CD4-positive, alpha-beta memory T cell (primary cell): ENCODE measurements around the gene PLCB1. TPM values are rescaled to one million over a fixed set of nuclear protein-coding genes. Genes with fewer than 3 reads are reported as not detected.
A peak's percentile ranks its signal among the peaks of the same experiment; 100 is the strongest.

ENCODE experiments used
- CTCF ChIA-PET: fragments of 350-600 bp; sonication (Branson Sonifier 250); formaldehyde crosslinking; loops from one replicate; lab custom pipeline; 2021; ENCODE audit warnings: inconsistent platforms; ENCODE audit not compliant: partially characterized antibody; lab: Charles Lee
- POLR2A ChIA-PET: fragments of 350-600 bp; sonication (Branson Sonifier 250); formaldehyde crosslinking; loops from one replicate; lab custom pipeline; 2021; ENCODE audit not compliant: partially characterized antibody; lab: Charles Lee
- DNase-seq, 5 donors: peaks; one replicate each; pipeline versions ENCODE4 v3.0.0 to v3.0.0-alpha.2; 2020 to 2022; ENCODE audit warnings: mixed read lengths in 1 of 5
- H3K27ac ChIP-seq: one replicate; pipeline ENCODE4 v1.7.0; 2013; ENCODE audit warnings: low read depth, low read length
- H3K27me3 ChIP-seq: 2 replicates; pipeline ENCODE4 v1.7.0; 2013; ENCODE audit warnings: mild to moderate bottlenecking, low read length, moderate library complexity; ENCODE audit not compliant: insufficient read depth
- H3K36me3 ChIP-seq: 2 replicates; pipeline ENCODE4 v1.7.0; 2013; ENCODE audit warnings: mild to moderate bottlenecking, low read length, moderate library complexity; ENCODE audit not compliant: insufficient read depth
- H3K4me1 ChIP-seq: 2 replicates; pipeline ENCODE4 v1.7.0; 2013; ENCODE audit warnings: mild to moderate bottlenecking, low read length, moderate library complexity; ENCODE audit not compliant: insufficient read depth
- H3K4me3 ChIP-seq, 2 donors: one replicate each; pipeline ENCODE4 v1.7.0; 2013; ENCODE audit warnings: low read length in 2 of 2, mild to moderate bottlenecking in 1 of 2
- H3K9me3 ChIP-seq, 2 donors: one replicate each; pipeline ENCODE4 v1.7.0; 2013; ENCODE audit warnings: low read length in 2 of 2, control low read depth in 1 of 2; ENCODE audit not compliant: control insufficient read depth in 1 of 2
- H3K27ac Mint-ChIP-seq, 7 donors: one replicate each; pipeline ENCODE4 v1.8.0; 2020 to 2021; ENCODE audit warnings: mixed read lengths in 7 of 7, mild to moderate bottlenecking in 6 of 7, inconsistent platforms in 3 of 7, moderate library complexity in 3 of 7
- H3K27me3 Mint-ChIP-seq, 2 donors: one replicate each; pipeline ENCODE4 v1.8.0; 2020 to 2021; ENCODE audit warnings: mixed read lengths in 2 of 2
- H3K36me3 Mint-ChIP-seq, 2 donors: one replicate each; pipeline ENCODE4 v1.8.0; 2020 to 2021; ENCODE audit warnings: mixed read lengths in 2 of 2, inconsistent platforms in 1 of 2, mild to moderate bottlenecking in 1 of 2
- H3K4me1 Mint-ChIP-seq, 4 donors: one replicate each; pipeline ENCODE4 v1.8.0; 2020 to 2021; ENCODE audit warnings: mixed read lengths in 4 of 4, mild to moderate bottlenecking in 1 of 4
- H3K4me3 Mint-ChIP-seq, 8 donors: one replicate each; pipeline ENCODE4 v1.8.0; 2020 to 2021; ENCODE audit warnings: mixed read lengths in 8 of 8, mild to moderate bottlenecking in 7 of 8, moderate library complexity in 6 of 8, inconsistent platforms in 3 of 8
- H3K9me3 Mint-ChIP-seq, 8 donors: one replicate each; pipeline ENCODE4 v1.8.0; 2020 to 2021; ENCODE audit warnings: mixed read lengths in 8 of 8, mild to moderate bottlenecking in 5 of 8, inconsistent platforms in 3 of 8, moderate library complexity in 1 of 8
- intact Hi-C: fragments of 100-400 bp; cut with micrococcal nuclease; formaldehyde crosslinking; loops from one replicate; pipeline ENCODE4 v1.15.1; 2023
- polyA plus RNA-seq, 2 donors: library from polyadenylated mRNA; unstranded; fragments of 300-500 nt; fragmentation: Illumina TruSeq; gene quantifications; one replicate each; pipeline ENCODE4 v1.2.3, GENCODE V29; 2021
- total RNA-seq, 2 experiments: library from RNA; stranded (reverse); gene quantifications; one replicate each; pipeline ENCODE4 v1.2.3, GENCODE V29; 2021

Gene PLCB1
- total and polyA plus RNA-seq, 4 experiments from 2014 or later: 5.5 to 9.6 (median 8.2) TPM

- Histone ChIP-seq H3K36me3 (no peaks in the 10 kb centered on the region), H3K4me1 (peaks cover 26% of the 10 kb centered on the region), H3K27ac (no peak overlapping the region), H3K4me3 (no peak overlapping the region), H3K27me3 (no peaks in the 10 kb centered on the region), H3K9me3 (no peaks in the 10 kb centered on the region)
- no peak for DNase-seq
- intact Hi-C loops: no loop called here
- CTCF ChIA-PET: no interaction called here
- H3K9me3 Mint-ChIP-seq: no peaks in the 10 kb centered on the region
- peaks cover 0 to 3% of the 10 kb centered on the region in 2 donors for H3K36me3 Mint-ChIP-seq
- peaks cover 19 to 38% (median 24%) of the 10 kb centered on the region in 4 donors for H3K4me1 Mint-ChIP-seq
- POLR2A ChIA-PET: no interaction called here
- peak overlapping the region in 1 of 7 donors; percentile 14 for H3K27ac Mint-ChIP-seq
- peak overlapping the region in 1 of 8 donors; percentile 1 for H3K4me3 Mint-ChIP-seq
- no peaks in the 10 kb centered on the region for H3K27me3 Mint-ChIP-seq
Measured at GRCh38 chr20:8216375-8217200, 84.5 kb downstream of the PLCB1 start.

GRCh38 chr20:8218861-8219260 lies 86.8 kb downstream of the PLCB1 start:
- H3K9me3 Mint-ChIP-seq: peaks cover 0 to 3% (median 0%) of the 10 kb centered on the region in 8 donors
- intact Hi-C loops: no loop called here
- H3K4me1 ChIP-seq: peaks cover 14% of the 10 kb centered on the region
- no peak overlapping the region for H3K27ac Mint-ChIP-seq
- H3K27ac ChIP-seq: no peak overlapping the region
- ChIA-PET CTCF (no interaction called here), POLR2A (no interaction called here)
- H3K4me3 ChIP-seq: no peak overlapping the region
- H3K4me1 Mint-ChIP-seq: peaks cover 12 to 25% (median 15%) of the 10 kb centered on the region in 4 donors
- H3K36me3 Mint-ChIP-seq: peaks cover 0 to 3% of the 10 kb centered on the region in 2 donors
- H3K27me3 Mint-ChIP-seq: no peaks in the 10 kb centered on the region
- no peaks in the 10 kb centered on the region for H3K36me3 ChIP-seq
- H3K27me3 ChIP-seq: no peaks in the 10 kb centered on the region
- H3K9me3 ChIP-seq: no peaks in the 10 kb centered on the region
- H3K4me3 Mint-ChIP-seq: no peak overlapping the region
- DNase-seq: no peak

GRCh38 chr20:8219403-8219802 lies 87.3 kb downstream of the PLCB1 start:
- no peak for DNase-seq
- H3K27ac ChIP-seq: no peak overlapping the region
- no peaks in the 10 kb centered on the region for H3K36me3 ChIP-seq
- H3K27me3 ChIP-seq: no peaks in the 10 kb centered on the region
- H3K4me1 ChIP-seq: peaks cover 8% of the 10 kb centered on the region
- H3K4me3 ChIP-seq: no peak overlapping the region
- ChIA-PET POLR2A (no interaction called here), CTCF (no interaction called here)
- Mint-ChIP-seq H3K27ac (peak overlapping the region in 1 of 7 donors; percentile 57), H3K9me3 (peaks cover 0 to 3% (median 0%) of the 10 kb centered on the region in 8 donors), H3K27me3 (no peaks in the 10 kb centered on the region), H3K36me3 (peaks cover 0 to 3% of the 10 kb centered on the region in 2 donors), H3K4me3 (no peak overlapping the region), H3K4me1 (peaks cover 7 to 19% (median 10%) of the 10 kb centered on the region in 4 donors)
- intact Hi-C loops: no loop called here
- no peaks in the 10 kb centered on the region for H3K9me3 ChIP-seq

- no peaks in the 10 kb centered on the region for H3K9me3 ChIP-seq
- no peak overlapping the region for H3K4me3 ChIP-seq
- H3K27me3 ChIP-seq: no peaks in the 10 kb centered on the region
- H3K27ac ChIP-seq: no peak overlapping the region
- intact Hi-C loops: no loop called here
- H3K36me3 ChIP-seq: no peaks in the 10 kb centered on the region
- no peak for DNase-seq
- Mint-ChIP-seq H3K27ac (no peak overlapping the region), H3K4me3 (no peak overlapping the region), H3K27me3 (no peaks in the 10 kb centered on the region), H3K36me3 (peaks cover 0 to 3% of the 10 kb centered on the region in 2 donors), H3K4me1 (peaks cover 4 to 8% (median 5%) of the 10 kb centered on the region in 4 donors), H3K9me3 (peaks cover 0 to 3% (median 0%) of the 10 kb centered on the region in 8 donors)
- H3K4me1 ChIP-seq: peaks cover 5% of the 10 kb centered on the region
- ChIA-PET CTCF (no interaction called here), POLR2A (no interaction called here)
Measured at GRCh38 chr20:8220716-8221115, 88.7 kb downstream of the PLCB1 start.

GRCh38 chr20:8221887-8222419 lies 89.9 kb downstream of the PLCB1 start:
- Mint-ChIP-seq H3K27me3 (no peaks in the 10 kb centered on the region), H3K4me3 (no peak overlapping the region), H3K36me3 (peaks cover 0 to 3% of the 10 kb centered on the region in 2 donors), H3K4me1 (peaks cover 2 to 5% (median 3%) of the 10 kb centered on the region in 4 donors), H3K27ac (no peak overlapping the region), H3K9me3 (peaks cover 0 to 3% (median 0%) of the 10 kb centered on the region in 8 donors)
- no peak for DNase-seq
- Histone ChIP-seq H3K9me3 (no peaks in the 10 kb centered on the region), H3K4me1 (peaks cover 2% of the 10 kb centered on the region), H3K4me3 (no peak overlapping the region), H3K36me3 (no peaks in the 10 kb centered on the region), H3K27me3 (no peaks in the 10 kb centered on the region), H3K27ac (no peak overlapping the region)
- intact Hi-C loops: no loop called here
- ChIA-PET CTCF (no interaction called here), POLR2A (no interaction called here)

- ChIA-PET POLR2A (no interaction called here), CTCF (no interaction called here)
- no peaks in the 10 kb centered on the region for H3K4me1 Mint-ChIP-seq
- H3K4me1 ChIP-seq: no peaks in the 10 kb centered on the region
- H3K4me3 Mint-ChIP-seq: no peak overlapping the region
- no peak overlapping the region for H3K27ac ChIP-seq
- H3K9me3 ChIP-seq: no peaks in the 10 kb centered on the region
- H3K9me3 Mint-ChIP-seq: peaks cover 0 to 3% (median 0%) of the 10 kb centered on the region in 8 donors
- no peak overlapping the region for H3K27ac Mint-ChIP-seq
- no peaks in the 10 kb centered on the region for H3K27me3 ChIP-seq
- no peak for DNase-seq
- peaks cover 0 to 4% of the 10 kb centered on the region in 2 donors for H3K36me3 Mint-ChIP-seq
- H3K27me3 Mint-ChIP-seq: no peaks in the 10 kb centered on the region
- intact Hi-C loops: no loop called here
- no peak overlapping the region for H3K4me3 ChIP-seq
- no peaks in the 10 kb centered on the region for H3K36me3 ChIP-seq
Measured at GRCh38 chr20:8223091-8223870, 91.2 kb downstream of the PLCB1 start.

GRCh38 chr20:8225658-8226057 lies 93.6 kb downstream of the PLCB1 start:
- Mint-ChIP-seq H3K36me3 (peaks cover 0 to 4% of the 10 kb centered on the region in 2 donors), H3K27me3 (no peaks in the 10 kb centered on the region), H3K27ac (no peak overlapping the region), H3K4me1 (peaks cover 0 to under 1% (median 0%) of the 10 kb centered on the region in 4 donors), H3K9me3 (peaks cover 0 to 3% (median 0%) of the 10 kb centered on the region in 8 donors), H3K4me3 (no peak overlapping the region)
- no peaks in the 10 kb centered on the region for H3K27me3 ChIP-seq
- H3K4me3 ChIP-seq: no peak overlapping the region
- ChIA-PET POLR2A (no interaction called here), CTCF (interaction anchor here (0.7 kb wide), 1 partner anchor 13 kb away, joined by 3 read pairs; no protein-coding TSS in a partner anchor)
- no peaks in the 10 kb centered on the region for H3K36me3 ChIP-seq
- H3K4me1 ChIP-seq: no peaks in the 10 kb centered on the region
- no peak overlapping the region for H3K27ac ChIP-seq
- DNase-seq: no peak
- intact Hi-C loops: no loop called here
- no peaks in the 10 kb centered on the region for H3K9me3 ChIP-seq
